Measurements from ENCODE around the gene USP46.

GRCh38 chr4:52573551-52573950 lies 85.5 kb downstream of the USP46 start:
- TF ChIP-seq CTCF (IDR thresholded peaks at IDR 0.05) (no peak), POLR2A (IDR thresholded peaks at IDR 0.05) (no peak)
